ENCODE data around the gene PSG6. TPM values are rescaled to one million over a fixed set of nuclear protein-coding genes. Genes with fewer than 3 reads are reported as not detected.
"Not testable (repeated sequence)": the region's sequence is repeated elsewhere in the genome, so short reads cannot be mapped to it uniquely, and the experiment has no call there.

Gene PSG6
- total RNA-seq, 1 experiment from 2014 or later, result not detected

DNA sequence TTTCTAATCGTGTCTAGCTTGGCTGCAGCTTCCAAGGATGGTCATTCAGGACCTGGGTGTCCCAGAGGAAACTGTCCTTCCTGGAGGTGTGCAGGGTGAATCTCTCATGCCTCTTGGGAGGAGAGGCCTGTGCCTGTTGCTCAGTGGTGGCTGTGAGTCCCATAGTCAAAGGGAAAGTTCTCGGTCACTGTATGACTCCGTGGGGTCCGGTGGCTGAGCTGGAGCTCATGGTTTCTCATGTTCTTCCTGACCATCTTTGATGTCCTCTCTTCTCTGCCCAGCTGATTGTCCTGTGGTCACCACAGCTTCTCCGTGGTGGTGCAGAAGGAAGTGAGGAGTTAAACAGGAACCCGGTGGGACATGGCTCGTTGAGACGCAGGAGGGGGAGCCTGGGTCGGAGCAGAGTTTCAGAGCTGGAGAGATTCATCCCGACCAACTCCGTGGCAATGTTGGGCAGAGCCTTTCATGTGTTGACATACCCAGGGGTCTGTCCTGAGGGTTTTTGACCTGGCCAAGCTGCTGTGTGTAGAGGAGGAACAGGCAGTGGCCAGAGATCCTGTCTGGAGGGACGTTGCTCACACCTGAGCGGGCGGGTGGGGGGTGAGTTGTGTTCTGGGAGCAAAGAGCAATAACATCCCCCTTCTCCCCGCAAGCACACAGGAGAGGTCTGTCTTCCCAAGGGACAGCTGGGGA lies 829 bp upstream of the PSG6 start:
- DNase-seq (ENCODE audit: low read depth, low spot score); in situ Hi-C loops (cut with HindIII; ENCODE audit: low pct_unique_long_range_greater_than_20kb, low sequenced_read_pairs): not testable (repeated sequence)

GRCh38 chr19:42916931-42917330 lies 763 bp downstream of the PSG6 start:
- DNase-seq (ENCODE audit: low read depth, low spot score); in situ Hi-C loops (cut with HindIII; ENCODE audit: low pct_unique_long_range_greater_than_20kb, low sequenced_read_pairs): not testable (repeated sequence)

DNA sequence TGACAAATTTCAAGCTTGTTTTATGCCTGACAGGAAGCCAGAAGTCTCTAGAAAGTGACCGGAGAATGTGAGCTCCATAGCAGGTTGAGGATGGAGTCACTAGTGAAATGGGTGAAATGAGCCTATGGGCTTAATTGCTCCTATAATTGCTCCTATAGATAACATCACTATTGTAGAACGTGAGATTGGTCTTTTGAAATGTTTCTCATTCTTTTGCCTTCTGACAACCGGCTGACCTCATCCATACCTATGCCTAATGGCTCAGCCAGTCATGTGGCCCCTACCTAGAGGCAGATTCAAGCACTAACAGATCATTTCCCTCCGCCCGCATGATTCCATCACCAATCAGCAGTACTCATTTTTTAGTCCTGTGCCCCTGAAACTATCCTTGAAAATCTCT lies 4.2 kb downstream of the PSG6 start:
- in situ Hi-C loops (cut with HindIII; ENCODE audit: low pct_unique_long_range_greater_than_20kb, low sequenced_read_pairs); DNase-seq (ENCODE audit: low read depth, low spot score): not testable (repeated sequence)

GRCh38 chr19:42912941-42913340 lies 4.8 kb downstream of the PSG6 start:
- DNase-seq (ENCODE audit: low read depth, low spot score); in situ Hi-C loops (cut with HindIII; ENCODE audit: low pct_unique_long_range_greater_than_20kb, low sequenced_read_pairs): not testable (repeated sequence)

GRCh38 chr19:42911731-42912130 lies 6.0 kb downstream of the PSG6 start:
- DNase-seq (ENCODE audit: low read depth, low spot score); in situ Hi-C loops (cut with HindIII; ENCODE audit: low pct_unique_long_range_greater_than_20kb, low sequenced_read_pairs): not testable (repeated sequence)

DNA sequence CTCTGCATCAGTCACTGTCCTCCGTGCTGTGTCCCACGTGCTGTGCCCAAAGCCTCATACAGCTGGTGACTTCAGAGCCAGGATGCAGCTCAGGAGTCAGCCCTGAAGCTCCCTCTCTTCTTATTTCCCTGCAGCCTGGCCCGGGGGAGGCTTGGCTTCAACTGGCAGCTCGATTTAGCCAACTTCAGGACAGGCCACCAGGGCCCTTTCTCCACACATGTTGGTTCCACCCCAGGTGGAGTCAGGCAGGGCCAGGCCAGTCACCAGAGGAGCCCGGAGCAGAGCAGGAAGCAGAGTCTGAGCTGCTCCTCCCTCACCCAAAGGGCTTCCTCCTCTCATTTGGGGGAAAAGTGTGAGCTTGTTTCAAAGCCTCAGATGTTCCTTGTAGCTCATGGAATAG lies 11.5 kb downstream of the PSG6 start:
- in situ Hi-C loops (cut with HindIII; ENCODE audit: low pct_unique_long_range_greater_than_20kb, low sequenced_read_pairs); DNase-seq (ENCODE audit: low read depth, low spot score): not testable (repeated sequence)

GRCh38 chr19:42900561-42900960 lies 17.1 kb downstream of the PSG6 start:
- in situ Hi-C loops (cut with HindIII; ENCODE audit: low pct_unique_long_range_greater_than_20kb, low sequenced_read_pairs); DNase-seq (ENCODE audit: low read depth, low spot score): not testable (repeated sequence)

- DNase-seq (ENCODE audit: low read depth, low spot score); in situ Hi-C loops (cut with HindIII; ENCODE audit: low pct_unique_long_range_greater_than_20kb, low sequenced_read_pairs): not testable (repeated sequence)
Measured at GRCh38 chr19:42899674-42900073, 18.0 kb downstream of the PSG6 start.

- in situ Hi-C loops (cut with HindIII; ENCODE audit: low pct_unique_long_range_greater_than_20kb, low sequenced_read_pairs); DNase-seq (ENCODE audit: low read depth, low spot score): not testable (repeated sequence)
Measured at GRCh38 chr19:42899110-42899509, 18.6 kb downstream of the PSG6 start.

GRCh38 chr19:42898656-42899055 lies 19.0 kb downstream of the PSG6 start:
- in situ Hi-C loops (cut with HindIII; ENCODE audit: low pct_unique_long_range_greater_than_20kb, low sequenced_read_pairs); DNase-seq (ENCODE audit: low read depth, low spot score): not testable (repeated sequence)

DNA sequence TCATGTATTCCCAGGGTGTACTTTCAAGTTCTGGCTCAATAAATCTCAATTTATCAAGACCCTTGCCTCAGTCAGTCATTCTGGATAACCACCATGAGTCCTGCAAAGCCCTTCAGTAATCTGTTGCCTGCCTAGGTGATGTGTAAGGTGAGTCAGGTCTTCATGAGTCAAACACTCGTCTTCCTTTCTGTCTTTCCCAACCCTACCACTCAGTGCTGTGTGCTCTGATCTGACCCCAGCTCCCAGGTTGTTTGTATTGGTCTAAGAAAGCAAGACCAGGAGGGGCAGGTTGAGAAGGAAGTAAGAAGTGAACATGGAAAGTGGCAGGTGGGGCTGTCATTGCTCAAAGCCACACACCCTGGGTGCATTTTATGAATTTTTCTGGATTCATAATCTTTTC lies 20.0 kb downstream of the PSG6 start:
- in situ Hi-C loops (cut with HindIII; ENCODE audit: low pct_unique_long_range_greater_than_20kb, low sequenced_read_pairs), result not testable (repeated sequence)

GRCh38 chr19:42890446-42890845 lies 27.2 kb downstream of the PSG6 start:
- DNase-seq (ENCODE audit: low read depth, low spot score); in situ Hi-C loops (cut with HindIII; ENCODE audit: low pct_unique_long_range_greater_than_20kb, low sequenced_read_pairs): not testable (repeated sequence)

More for the DNA sequence above, 20.0 kb downstream of the PSG6 start:
- DNase-seq (ENCODE audit: low read depth, low spot score), result not testable (repeated sequence)

GRCh38 chr19:42887876-42888445 lies 29.7 kb downstream of the PSG6 start:
- DNase-seq (ENCODE audit: low read depth, low spot score); in situ Hi-C loops (cut with HindIII; ENCODE audit: low pct_unique_long_range_greater_than_20kb, low sequenced_read_pairs): not testable (repeated sequence)

DNA sequence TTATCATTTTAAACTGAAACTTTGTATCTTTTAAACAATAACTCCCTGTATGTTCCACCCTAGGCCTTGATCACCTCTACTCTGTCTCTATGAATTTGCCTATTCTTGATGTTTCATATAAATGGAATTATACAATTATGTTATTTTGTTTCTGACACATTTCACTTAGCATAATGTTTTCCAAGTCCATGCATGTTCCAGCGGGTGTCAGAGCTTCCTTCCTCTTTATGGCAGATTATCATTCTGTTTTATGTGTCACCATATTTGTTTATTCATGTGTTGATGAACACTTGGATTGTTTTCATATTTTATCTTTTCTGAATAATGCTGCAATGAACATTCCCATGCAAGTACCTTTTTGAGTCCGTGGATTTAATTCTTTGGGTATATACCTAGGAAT lies 35.0 kb downstream of the PSG6 start:
- DNase-seq (ENCODE audit: low read depth, low spot score); in situ Hi-C loops (cut with HindIII; ENCODE audit: low pct_unique_long_range_greater_than_20kb, low sequenced_read_pairs): not testable (repeated sequence)

GRCh38 chr19:42882010-42882409 lies 35.7 kb downstream of the PSG6 start:
- in situ Hi-C loops (cut with HindIII; ENCODE audit: low pct_unique_long_range_greater_than_20kb, low sequenced_read_pairs); DNase-seq (ENCODE audit: low read depth, low spot score): not testable (repeated sequence)

- DNase-seq (ENCODE audit: low read depth, low spot score), result peak; percentile 30
- in situ Hi-C loops (cut with HindIII; ENCODE audit: low pct_unique_long_range_greater_than_20kb, low sequenced_read_pairs), result not testable (repeated sequence)
Measured at GRCh38 chr19:42881279-42881678, 36.4 kb downstream of the PSG6 start.

DNA sequence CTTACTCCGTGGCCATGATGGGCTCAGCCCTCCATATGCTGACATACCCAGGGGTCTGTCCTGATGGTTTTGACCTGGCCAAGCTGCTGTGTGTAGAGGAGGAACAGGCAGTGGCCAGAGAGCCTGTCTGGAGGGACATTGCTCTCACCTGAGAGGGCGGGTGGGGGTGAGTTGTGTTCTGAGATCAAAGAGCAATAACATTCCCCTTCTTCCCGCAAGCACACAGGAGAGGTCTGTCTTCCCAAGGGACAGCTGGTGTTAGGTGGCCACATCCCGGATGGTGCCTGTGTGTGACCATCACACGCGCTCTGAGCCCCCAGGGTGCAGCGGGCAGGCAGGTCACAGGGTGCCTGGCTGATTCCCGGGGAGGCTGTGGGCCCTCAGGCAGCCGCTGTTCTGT lies 37.1 kb downstream of the PSG6 start:
- in situ Hi-C loops (cut with HindIII; ENCODE audit: low pct_unique_long_range_greater_than_20kb, low sequenced_read_pairs), result not testable (repeated sequence)

DNA sequence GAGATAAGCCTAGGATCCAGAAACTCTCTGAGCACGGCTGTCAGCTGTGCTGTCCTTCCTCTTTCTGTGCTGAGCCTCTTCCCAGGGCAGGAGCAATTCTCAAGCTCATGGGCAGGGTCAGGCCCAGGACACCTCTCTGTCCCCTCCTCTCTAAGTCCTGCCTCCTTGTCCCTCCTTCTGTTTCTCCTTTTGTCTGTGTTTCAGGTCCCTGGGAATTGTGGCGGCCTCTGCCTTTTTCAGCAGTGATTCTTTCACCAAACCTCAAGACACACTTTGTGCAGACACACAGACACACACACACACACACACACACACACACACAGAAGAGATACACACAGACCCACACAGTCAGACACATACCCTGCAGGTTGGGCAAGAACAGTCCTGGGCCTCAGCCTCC lies 38.1 kb downstream of the PSG6 start, which contains the start of gene PSG1:
TSS of gene PSG1 (minus strand) at position 101 of the 400 bp plus-strand sequence. CDS start 132 bp downstream, outside the sequence.
- DNase-seq (ENCODE audit: low read depth, low spot score), result no peak
- in situ Hi-C loops (cut with HindIII; ENCODE audit: low pct_unique_long_range_greater_than_20kb, low sequenced_read_pairs), result no loop called here

More for the DNA sequence above, 37.1 kb downstream of the PSG6 start:
- DNase-seq (ENCODE audit: low read depth, low spot score), result not testable (repeated sequence)

GRCh38 chr19:42876596-42876995 lies 41.1 kb downstream of the PSG6 start:
- in situ Hi-C loops (cut with HindIII; ENCODE audit: low pct_unique_long_range_greater_than_20kb, low sequenced_read_pairs); DNase-seq (ENCODE audit: low read depth, low spot score): not testable (repeated sequence)

All from SK-MEL-5 (cell line).